HG02571 (cell line): ENCODE data around the gene PRUNE1.

Experiments
- ATAC-seq: cut with Tn5 transposase; IDR thresholded peaks from one replicate; pipeline ENCODE4 v1.9.1; 2021; ENCODE audit warnings: mild to moderate bottlenecking, moderate library complexity; ENCODE audit not compliant: unreplicated experiment

Gene PRUNE1

DNA sequence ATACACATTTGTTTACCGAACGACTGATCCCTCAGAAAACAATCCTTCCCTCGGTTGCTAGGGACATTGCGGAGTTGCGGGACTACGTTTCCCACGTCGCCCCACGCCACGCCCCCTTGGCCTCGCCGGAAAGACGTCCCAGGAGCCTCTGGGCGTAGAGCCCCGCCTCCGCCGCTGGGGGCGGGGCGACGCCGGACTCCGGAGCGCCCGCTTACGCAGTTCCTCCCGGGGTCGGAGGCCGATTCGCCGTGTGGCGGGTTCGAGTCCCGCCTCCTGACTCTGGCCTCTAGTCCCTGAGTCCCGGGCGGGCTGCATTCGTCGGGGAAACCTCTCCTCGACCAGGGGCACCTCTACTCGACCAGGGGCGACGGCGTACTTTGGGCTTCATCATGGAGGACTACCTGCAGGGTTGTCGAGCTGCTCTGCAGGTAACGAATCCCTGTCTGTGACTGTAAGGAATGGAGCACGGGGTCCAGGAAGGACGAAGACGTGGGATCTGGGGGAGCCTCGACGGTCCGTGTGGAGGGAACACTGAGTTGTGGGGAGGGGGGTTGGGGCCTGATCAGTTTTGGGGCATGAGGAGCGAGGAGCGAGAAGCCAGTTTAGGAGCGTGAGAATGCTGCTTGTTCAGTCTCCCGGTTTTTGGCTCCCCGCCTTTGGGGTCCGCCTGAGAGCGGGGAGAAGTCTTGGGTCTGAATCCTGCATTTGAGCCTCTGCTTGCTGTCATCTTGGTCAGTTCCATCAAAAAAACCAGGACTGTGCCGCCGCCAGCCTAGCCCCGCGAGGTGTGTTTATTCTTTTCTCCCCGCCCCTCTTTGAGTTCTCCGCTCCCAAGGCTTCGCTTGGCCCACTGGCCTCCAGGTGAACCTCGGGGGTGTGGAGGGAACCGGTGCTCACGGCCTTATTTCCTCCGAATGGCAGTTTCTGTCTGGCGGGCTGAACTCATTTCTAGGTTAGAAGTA, at the start of gene PRUNE1:
PRUNE1 (plus strand) TSS at position 206 of the 962 bp plus-strand sequence; CDS start at position 390, 184 bp downstream.
- ATAC-seq, result peak; percentile 61

GRCh38 chr1:150960646-150961045, 47.6 kb upstream of the PRUNE1 start:
- no peak for ATAC-seq

DNA sequence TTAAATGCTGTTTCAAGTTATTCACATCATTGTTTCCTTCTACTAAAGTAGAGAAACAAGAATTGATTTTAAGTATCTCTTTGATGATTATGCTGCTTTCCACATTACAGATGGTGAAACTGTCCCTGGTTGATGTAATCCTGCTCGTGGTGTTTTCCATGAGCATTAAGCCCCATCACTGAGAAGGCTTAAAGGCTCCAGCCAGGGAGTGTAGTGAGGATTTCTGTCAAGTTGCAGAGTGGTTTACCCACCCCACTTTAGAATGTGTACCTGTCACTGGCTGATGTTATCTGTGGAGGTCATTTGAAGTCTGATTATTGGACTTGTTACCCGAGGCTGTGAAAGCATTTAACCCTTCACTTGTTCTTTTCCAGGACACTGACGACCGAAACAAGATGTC, 46.5 kb upstream of the PRUNE1 start:
- no peak for ATAC-seq

DNA sequence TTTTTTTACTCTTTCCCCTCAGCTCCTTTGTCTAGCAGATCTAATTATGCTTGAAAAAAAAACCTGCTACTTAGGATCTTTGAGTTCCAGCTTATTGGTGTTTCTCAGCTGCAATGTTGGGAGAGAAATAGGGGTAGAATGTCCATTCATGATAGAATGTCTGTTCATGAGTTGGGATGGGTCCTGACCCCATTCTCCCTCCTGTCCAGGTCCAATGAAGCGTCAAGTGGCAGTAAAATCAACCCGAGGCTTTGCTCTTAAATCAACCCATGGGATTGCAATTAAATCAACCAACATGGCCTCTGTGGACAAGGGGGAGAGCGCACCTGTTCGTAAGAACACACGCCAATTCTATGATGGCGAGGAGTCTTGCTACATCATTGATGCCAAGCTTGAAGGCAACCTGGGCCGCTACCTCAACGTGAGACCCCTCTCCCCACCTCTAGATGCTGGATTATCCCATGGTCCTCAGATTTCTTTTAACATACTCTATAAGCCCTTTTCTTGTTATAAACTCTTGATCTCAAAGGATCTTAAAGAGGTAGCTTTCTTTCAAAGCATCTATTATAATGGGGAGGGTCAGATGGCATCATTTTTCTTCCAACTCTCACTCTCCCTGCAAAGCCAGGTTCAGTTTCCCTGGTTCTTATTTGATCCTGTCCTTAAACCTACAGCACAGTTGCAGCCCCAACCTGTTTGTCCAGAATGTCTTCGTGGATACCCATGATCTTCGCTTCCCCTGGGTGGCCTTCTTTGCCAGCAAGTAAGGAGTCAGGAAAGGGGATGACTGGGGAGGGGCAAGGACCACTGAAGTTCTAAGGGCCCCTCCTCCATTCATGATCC, 44.7 kb upstream of the PRUNE1 start:
- no peak for ATAC-seq

DNA sequence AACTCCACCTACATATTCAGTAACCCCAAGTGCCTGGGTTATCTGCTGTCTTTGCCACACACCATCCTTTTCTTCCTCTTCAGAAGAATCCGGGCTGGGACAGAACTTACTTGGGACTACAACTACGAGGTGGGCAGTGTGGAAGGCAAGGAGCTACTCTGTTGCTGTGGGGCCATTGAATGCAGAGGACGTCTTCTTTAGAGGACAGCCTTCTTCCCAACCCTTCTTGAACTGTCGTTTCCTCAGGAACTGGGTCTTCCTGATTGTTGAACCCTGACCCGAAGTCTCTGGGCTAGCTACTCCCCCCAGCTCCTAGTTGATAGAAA, 44.1 kb upstream of the PRUNE1 start:
- ATAC-seq, result no peak

- ATAC-seq, result no peak
Observed at GRCh38 chr1:150965605-150966004, 42.6 kb upstream of the PRUNE1 start.

DNA sequence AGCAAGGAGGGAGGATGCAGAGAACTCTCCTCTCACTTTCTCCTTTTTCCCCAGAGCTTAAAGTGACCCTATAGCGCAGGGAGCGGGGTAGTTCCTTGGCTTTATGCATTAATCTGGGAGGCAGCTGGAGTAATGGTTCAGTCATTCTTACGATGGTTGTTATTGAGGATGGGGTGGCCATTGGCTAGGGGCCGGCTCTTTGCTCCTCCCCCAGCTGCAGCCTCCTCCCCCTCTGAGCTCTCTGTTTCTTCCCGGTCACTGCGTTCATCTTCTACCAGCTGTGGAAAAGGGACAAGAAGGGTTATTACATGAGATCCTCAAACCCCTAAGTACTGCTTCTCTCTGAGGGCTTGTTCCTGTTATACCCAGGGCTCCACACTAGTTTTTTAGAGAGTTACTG, 42.2 kb upstream of the PRUNE1 start:
- ATAC-seq, result no peak

DNA sequence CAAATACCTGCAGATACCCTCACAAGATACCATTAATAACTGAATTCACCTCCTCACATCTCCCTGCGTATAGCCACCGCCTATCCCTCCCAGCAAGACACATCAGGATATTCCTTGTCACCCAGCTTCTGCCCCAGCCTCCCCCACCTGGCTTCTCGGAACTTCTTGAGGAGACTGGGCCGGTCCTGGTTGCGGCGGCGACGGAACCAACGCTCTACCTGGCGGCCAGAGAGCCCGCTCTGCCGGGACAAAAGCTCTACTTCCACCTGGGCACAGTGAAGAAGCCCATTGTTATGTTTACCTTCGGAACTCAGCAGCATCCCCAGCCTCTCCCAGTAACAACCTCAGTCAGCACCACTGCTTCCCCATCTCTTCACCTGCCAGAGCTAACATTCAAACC, 40.3 kb upstream of the PRUNE1 start:
- ATAC-seq, result no peak

DNA sequence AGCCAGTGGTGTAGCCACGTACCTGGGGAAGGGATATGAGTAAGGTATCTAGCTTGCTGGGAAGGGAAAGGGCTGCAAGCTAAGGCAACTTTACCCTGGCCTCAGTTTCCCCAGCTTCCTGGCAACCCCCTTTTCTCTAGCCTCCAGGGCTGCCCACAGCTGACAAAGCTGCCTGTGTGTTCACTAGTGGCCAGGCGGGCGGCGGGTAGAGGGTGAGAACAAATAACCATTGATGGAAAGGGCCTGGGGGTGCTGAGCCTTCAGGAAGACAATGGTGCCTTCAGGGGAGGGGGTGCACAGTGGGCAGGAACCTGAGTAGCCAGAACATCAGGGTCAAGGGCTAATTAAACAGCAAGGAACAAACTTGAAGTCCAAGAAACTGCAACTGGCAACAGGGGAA, 39.8 kb upstream of the PRUNE1 start:
- ATAC-seq, result no peak

DNA sequence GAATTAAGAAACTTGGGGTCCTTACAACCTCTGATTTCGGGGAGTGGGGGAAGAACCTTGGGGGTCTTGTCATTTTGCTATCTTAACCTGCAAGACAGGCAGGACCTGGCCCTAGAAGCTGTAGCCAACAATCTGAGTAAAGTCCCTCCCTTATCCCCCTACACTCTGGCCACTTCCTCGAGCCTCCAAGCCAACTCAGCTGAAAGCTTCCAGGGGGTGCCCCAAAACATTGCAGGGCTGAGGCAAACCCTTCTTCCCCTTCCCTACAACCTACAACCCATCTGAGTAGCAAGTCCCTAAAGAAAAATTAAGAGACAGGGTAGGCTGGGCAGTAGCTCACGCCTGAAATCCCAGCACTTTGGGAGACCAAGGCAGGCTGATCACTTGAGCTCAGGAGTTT, 38.6 kb upstream of the PRUNE1 start:
- ATAC-seq, result no peak

- ATAC-seq, result no peak
Observed at GRCh38 chr1:150970808-150971582, 37.3 kb upstream of the PRUNE1 start.

DNA sequence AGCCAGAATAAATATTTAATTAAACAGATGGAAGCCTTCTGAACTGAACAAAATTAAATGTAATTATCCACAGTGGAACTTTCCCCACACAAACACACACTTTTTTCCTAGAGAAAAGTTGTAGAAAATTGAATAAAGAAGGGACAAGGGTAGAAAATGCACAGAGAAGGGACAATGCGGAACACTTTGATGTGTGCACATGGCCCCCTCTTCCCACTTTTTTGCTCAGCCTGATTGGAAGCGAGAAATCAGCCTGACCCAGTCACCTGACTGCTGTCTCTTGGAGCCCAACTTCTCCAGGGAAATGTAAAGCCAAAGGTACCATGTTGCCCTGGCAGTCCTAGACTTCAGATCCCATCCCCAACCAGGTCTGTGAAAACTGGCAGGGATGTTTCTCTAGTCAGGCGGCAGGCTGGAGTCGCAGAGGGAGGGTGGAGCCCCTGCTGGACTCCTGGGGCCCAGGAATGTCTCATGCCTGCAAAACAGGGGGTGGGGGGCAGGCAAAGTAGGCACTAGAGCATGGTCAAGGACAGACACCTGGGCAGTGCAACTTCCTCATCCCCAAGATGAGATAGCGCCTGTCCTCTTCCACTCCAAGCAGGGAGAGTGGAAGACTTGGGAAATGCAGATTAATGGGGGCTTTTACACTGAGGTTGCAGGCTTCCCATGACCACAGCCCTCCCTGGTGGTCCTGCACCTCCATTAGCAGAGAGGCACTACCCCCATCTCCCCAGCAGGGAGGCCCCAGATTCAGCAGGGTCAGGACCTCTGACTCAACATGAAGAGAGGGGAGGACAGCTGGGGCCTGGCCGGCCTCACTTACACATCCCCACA, 36.4 kb upstream of the PRUNE1 start:
- ATAC-seq, result no peak

DNA sequence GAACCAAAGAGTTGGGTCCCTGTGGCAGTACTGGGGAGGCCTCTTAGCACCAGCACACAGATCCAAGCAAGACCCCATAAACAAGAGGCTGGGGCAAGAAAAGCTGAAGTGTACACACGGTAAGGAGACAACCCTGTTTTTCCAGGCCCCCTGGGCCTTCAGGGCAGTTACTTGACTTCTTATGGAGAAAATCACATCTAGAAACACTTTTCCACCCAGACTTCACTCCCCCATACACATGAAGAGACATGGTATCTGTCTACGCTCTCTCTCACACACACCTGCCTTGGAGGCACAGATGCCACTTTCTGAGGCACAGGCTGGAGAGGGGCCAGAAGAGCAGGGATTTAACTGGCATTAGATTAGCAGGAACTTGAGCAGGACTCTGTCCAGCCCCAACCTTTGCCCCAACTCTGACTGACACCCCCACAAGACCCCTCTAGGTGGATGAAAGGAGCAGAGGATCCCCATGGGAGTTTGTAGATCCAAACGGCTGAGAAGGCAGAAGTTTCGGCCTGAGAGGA, 35.8 kb upstream of the PRUNE1 start:
- ATAC-seq, result no peak

GRCh38 chr1:150973258-150973835, 34.9 kb upstream of the PRUNE1 start:
- no peak for ATAC-seq

DNA sequence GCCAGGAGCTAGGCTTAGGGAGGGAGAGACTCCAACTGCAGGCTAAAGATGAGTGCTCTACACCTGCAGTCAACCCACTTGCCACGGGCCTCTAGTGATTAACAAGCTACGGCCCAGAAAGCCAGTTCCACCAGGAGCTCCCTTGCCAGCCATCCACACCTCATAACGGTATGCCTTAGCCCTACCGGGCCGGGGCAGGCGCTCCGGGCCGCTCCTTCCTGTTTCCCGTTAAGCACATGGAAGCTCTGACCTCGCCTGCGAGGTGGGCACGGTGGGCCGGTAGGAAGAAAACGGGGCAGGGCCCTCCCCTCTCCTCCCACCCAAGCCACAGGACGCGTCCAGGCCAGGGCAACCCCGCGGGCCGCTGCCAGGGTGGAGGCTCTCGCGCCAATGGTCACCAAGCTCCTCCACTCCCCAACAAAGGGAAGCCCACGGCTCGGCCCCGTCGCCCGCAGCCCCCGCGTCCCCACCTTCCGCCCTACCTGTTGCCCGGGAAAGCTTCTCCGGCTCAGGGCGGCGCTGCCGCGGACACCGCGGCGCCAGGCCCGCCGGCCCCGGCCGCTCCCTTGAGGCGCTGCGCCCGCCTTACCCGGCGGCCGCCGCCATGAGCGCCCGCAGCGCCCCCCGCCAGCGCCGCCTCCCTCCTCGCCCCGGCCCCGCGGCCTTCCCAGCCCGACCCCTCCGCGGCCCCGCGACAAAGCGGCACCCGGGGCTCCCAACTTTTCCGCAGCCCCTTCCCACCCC, 34.2 kb upstream of the PRUNE1 start:
- peak; percentile 45 for ATAC-seq

GRCh38 chr1:150974580-150975478, 33.4 kb upstream of the PRUNE1 start, which contains the start of gene CERS2:
Gene CERS2 (minus strand): TSS chr1:150974835. CDS start chr1:150969090, 5,745 bp downstream.
- peak; percentile 48 for ATAC-seq

DNA sequence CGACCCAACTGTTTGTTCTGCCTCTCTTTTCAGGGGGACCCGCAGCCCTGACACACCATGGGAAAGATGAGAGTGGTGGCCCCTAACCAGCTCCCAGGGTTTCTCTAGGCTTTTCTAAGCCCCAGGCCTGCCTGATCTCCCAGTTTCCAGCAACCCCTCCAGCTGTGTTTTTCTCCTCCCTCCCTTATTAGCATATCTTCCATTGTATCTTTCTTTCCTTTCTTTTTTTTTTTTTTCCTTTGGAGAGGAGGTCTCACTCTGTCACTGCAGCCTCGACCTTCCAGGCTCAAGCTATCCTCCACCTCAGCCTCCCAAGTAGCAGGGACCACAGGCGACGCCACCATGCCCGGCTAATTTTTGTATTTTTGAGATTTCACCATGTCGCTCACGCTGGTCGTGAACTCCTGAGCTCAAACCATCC, 31.8 kb upstream of the PRUNE1 start:
- ATAC-seq, result no peak
